Prostate gland (tissue), 2 donors: ENCODE results near the gene IFNL3. TPM values are rescaled to one million over a fixed set of nuclear protein-coding genes. Genes with fewer than 3 reads are reported as not detected.

Experiments
- DNase-seq: peaks from one replicate; pipeline ENCODE4 v3.0.0-alpha.2; 2019; ENCODE audit warnings: low spot score
- H3K27ac ChIP-seq, 2 donors: fragments of 200-600 bp; sonication (generic); 2 replicates each; pipeline ENCODE4 v1.5.1; 2017 to 2019
- H3K27me3 ChIP-seq: fragments of 200-600 bp; sonication (generic); replicated peaks from 2 replicates; pipeline ENCODE4 v1.5.1; 2019; ENCODE audit not compliant: insufficient read depth
- H3K36me3 ChIP-seq, 2 donors: fragments of 200-600 bp; sonication (generic); 1 replicate in 1 of 2; 2 replicates in 1 of 2; pipeline versions ENCODE4 v1.5.1 to v1.8.1; 2017 to 2019
- H3K4me1 ChIP-seq: fragments of 200-600 bp; sonication (generic); replicated peaks from 2 replicates; pipeline ENCODE4 v1.5.1; 2019
- H3K4me3 ChIP-seq, 2 donors: fragments of 200-600 bp; sonication (generic); 2 replicates each; pipeline ENCODE4 v1.5.1; 2017 to 2019
- H3K9me3 ChIP-seq: fragments of 200-600 bp; sonication (generic); 2 replicates; pipeline ENCODE4 v1.5.1; 2017
- POLR2A ChIP-seq: fragments of 450-650 bp; IDR thresholded peaks from one replicate; pipeline ENCODE4 v1.6.1; 2016; ENCODE audit warnings: antibody characterized with exemption, mild to moderate bottlenecking
- POLR2AphosphoS5 ChIP-seq: sonication (generic); formaldehyde crosslinking; IDR thresholded peaks from one replicate; pipeline ENCODE4 v1.6.1; 2017; ENCODE audit warnings: antibody characterized with exemption
- WGBS: methylation state at CpG from one replicate; pipeline ENCODE4 v1.1.5; 2018; 5-methylcytosine and 5-hydroxymethylcytosine counted together
- intact Hi-C: fragments of 100-400 bp; cut with DNase I; formaldehyde crosslinking; loops from one replicate; pipeline ENCODE4 v1.14.2; 2022
- total RNA-seq, 2 donors: library from RNA; depleted of rRNA; stranded (reverse); fragments of >200 nt; gene quantifications; one replicate each; pipeline ENCODE4 v1.1.0, GENCODE V29; 2016
- TF ChIP-seq, protein P1 (sequence below), 4 experiments: fragments of 200-600 bp in 2 of 4; fragments of 450-650 bp in 2 of 4; sonication (generic) in 2 of 4; IDR thresholded peaks; 1 replicate in 3 of 4; 2 replicates in 1 of 4; pipeline ENCODE4 v1.5.1; 2016 to 2019; ENCODE audit warnings: antibody characterized with exemption in 4 of 4, mild to moderate bottlenecking in 2 of 4, moderate library complexity in 2 of 4

IFNL3 gene
- total RNA-seq, 2 donors from 2014 or later, result not detected

DNA sequence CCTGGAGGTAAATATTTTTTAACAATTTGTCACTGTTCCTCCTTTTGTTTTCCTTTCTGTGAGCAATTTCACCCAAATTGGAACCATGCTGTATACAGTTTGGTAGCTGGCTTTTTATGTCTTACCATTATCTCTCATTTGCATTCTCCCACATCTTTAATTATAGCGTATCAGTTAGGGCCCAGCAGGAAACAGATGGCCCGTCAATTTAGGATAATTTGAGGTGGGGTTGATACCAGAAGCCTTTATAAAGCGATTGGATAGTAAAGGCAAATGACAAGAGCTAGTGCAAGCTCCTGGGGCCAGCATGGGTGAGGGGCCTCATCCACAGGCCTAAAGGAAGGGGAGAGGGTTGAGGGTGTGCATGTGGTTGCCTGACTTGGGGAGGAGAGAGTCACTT is 7.7 kb upstream of the IFNL3 start:
- no peak overlapping the region for H3K4me3 ChIP-seq
- no peak overlapping the region for H3K27ac ChIP-seq
- no peaks in the 10 kb centered on the region for H3K36me3 ChIP-seq
- no peak for TF ChIP-seq POLR2A
- TF ChIP-seq, protein P1, sequence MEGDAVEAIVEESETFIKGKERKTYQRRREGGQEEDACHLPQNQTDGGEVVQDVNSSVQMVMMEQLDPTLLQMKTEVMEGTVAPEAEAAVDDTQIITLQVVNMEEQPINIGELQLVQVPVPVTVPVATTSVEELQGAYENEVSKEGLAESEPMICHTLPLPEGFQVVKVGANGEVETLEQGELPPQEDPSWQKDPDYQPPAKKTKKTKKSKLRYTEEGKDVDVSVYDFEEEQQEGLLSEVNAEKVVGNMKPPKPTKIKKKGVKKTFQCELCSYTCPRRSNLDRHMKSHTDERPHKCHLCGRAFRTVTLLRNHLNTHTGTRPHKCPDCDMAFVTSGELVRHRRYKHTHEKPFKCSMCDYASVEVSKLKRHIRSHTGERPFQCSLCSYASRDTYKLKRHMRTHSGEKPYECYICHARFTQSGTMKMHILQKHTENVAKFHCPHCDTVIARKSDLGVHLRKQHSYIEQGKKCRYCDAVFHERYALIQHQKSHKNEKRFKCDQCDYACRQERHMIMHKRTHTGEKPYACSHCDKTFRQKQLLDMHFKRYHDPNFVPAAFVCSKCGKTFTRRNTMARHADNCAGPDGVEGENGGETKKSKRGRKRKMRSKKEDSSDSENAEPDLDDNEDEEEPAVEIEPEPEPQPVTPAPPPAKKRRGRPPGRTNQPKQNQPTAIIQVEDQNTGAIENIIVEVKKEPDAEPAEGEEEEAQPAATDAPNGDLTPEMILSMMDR (IDR thresholded peaks at IDR 0.05), result no peak
- DNase-seq, result no peak
- no peaks in the 10 kb centered on the region for H3K9me3 ChIP-seq
- 80% methylated on average over 3 of the region's 3 CpGs for WGBS
- intact Hi-C loops, result no loop called here
- no peaks in the 10 kb centered on the region for H3K4me1 ChIP-seq
- peaks cover 6% of the 10 kb centered on the region for H3K27me3 ChIP-seq

DNA sequence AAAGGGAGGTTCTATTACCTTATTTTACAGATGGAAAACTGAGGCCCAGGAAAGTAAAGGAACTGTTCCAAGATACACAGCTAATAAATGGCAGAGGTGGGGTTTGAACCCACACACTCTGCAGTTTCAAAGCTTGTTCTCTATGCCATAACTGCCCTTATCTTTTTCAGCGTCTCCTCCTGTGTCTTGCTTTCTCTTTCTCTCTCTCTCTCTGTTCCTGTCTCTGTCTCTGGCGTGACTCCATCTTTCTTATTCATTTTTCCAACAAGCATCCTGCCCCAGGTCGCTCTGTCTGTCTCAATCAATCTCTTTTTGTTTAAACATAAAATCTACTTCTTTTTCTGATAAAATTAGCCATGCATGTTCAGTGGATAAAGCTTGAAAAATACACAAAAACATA is 7.0 kb upstream of the IFNL3 start:
- no peaks in the 10 kb centered on the region for H3K36me3 ChIP-seq
- WGBS, result 55% methylated on average over 3 of the region's 3 CpGs
- no peak for DNase-seq
- intact Hi-C loops, result no loop called here
- peaks cover 6% of the 10 kb centered on the region for H3K27me3 ChIP-seq
- H3K4me3 ChIP-seq, result no peak overlapping the region
- no peak overlapping the region for H3K27ac ChIP-seq
- TF ChIP-seq, protein P1 (IDR thresholded peaks at IDR 0.05), result no peak
- TF ChIP-seq POLR2A (no peak), POLR2AphosphoS5 (no peak)
- H3K9me3 ChIP-seq, result no peaks in the 10 kb centered on the region
- no peaks in the 10 kb centered on the region for H3K4me1 ChIP-seq

DNA sequence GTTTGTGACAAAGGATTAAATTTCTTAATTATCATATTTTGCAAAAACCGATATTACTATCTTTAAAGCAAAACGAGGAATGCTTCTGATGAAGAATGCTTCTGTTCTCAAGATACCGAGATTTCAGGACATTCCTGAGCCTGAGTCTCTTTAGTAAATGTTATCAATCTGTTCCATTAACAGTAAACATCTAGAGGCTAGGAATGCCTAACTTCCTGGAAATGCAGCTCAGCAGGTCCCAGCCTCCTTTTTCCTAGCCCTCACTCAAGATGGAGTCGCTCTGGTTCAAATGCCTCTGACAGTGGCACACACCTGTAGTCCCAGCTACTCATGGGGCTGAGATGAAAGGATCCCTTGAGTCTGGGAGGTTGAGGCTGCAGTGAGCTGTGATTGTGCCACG is 6.3 kb upstream of the IFNL3 start:
- Histone ChIP-seq H3K4me1 (no peaks in the 10 kb centered on the region), H3K27me3 (peaks cover 6% of the 10 kb centered on the region), H3K36me3 (no peaks in the 10 kb centered on the region), H3K4me3 (no peak overlapping the region), H3K27ac (no peak overlapping the region), H3K9me3 (no peaks in the 10 kb centered on the region)
- no peak for TF ChIP-seq POLR2AphosphoS5
- DNase-seq, result no peak
- intact Hi-C loops, result no loop called here
- WGBS, result 84% methylated on average over 5 of the region's 5 CpGs

DNA sequence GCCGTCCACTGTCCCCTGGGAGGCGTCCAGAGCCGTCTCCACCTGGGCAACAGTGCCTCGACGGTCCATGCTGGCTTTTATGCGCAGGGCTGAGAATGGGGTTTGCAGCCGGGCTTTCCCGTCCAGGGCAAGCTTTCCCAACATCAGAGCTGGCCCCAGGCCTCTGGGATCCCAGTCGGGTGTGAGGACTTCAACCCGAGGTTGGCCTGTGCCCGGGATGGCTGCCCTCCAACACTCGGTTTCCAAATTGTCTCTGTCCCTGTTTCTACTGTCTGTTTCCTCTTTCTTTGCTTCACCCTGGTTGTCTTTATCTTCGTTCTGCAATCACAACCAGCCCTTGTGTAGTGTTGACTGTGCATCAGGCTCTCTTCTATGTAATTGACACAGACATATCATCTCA is 4.0 kb upstream of the IFNL3 start, which contains the start of gene IFNL4:
IFNL4 (minus strand) TSS at position 51 of the 400 bp plus-strand sequence.
- 80% methylated on average over 13 of the region's 13 CpGs for WGBS
- DNase-seq, result no peak
- H3K27me3 ChIP-seq, result peaks cover 6% of the 10 kb centered on the region
- no peak within 1 kb of the TSS for H3K4me3 ChIP-seq
- no peaks in the 10 kb centered on the region for H3K4me1 ChIP-seq
- no peak within 1 kb of the TSS for H3K27ac ChIP-seq
- no peaks in the 10 kb centered on the region for H3K9me3 ChIP-seq
- TF ChIP-seq POLR2A, result no peak
- TF ChIP-seq, protein P1 (IDR thresholded peaks at IDR 0.05), result no peak
- no peak for TF ChIP-seq POLR2AphosphoS5
- H3K36me3 ChIP-seq, result no peaks in the 10 kb centered on the region
- intact Hi-C loops, result no loop called here

DNA sequence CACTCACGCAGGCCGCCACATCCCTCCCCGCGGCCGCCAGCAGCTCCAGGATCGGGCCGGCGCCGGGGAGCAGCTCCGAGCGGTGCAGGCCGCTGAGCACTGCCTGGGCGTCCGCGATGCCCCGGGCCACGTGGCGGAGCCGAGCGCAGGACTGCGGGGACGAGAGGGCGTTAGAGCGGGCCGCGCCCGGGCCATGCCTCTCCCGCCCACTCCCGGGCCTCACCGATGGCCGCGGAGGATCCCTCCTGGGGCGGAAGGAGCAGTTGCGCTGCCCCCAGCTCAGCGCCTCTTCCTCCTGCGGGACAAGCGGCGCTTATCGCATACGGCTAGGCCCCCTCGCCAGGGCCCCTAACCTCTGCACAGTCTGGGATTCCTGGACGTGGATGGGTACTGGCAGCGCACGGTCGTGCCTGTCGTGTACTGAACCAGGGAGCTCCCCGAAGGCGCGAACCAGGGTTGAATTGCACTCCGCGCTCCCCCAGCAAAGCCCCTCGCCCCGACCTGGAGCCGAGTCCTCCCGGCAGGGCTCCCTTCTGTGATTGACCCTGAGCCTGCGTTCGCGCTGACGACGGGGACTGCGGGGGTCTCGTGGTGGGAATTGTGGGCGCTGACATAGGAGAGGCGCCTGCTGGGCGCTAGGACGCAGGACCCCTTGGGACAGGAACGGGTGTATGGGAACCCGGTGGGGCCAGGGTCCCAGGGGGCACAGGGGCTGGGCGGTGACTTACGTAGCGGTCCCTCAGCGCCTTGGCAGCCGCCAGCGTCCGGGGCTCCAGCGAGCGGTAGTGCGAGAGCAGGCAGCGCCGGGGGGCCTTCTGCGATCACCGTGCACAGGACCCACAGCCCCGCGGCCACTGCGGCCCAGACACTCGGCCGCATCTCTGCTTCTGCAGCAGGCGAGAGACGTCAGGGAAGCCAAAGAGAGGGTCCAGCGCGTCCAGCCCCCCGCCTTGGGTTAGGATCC is 3.2 kb upstream of the IFNL3 start:
- Histone ChIP-seq H3K36me3 (no peaks in the 10 kb centered on the region), H3K4me1 (no peaks in the 10 kb centered on the region), H3K9me3 (no peaks in the 10 kb centered on the region), H3K27me3 (peaks cover 6% of the 10 kb centered on the region), H3K27ac (no peak overlapping the region), H3K4me3 (no peak overlapping the region)
- TF ChIP-seq POLR2A, result no peak
- TF ChIP-seq, protein P1 (IDR thresholded peaks at IDR 0.05), result no peak
- no peak for TF ChIP-seq POLR2AphosphoS5
- no peak for DNase-seq
- intact Hi-C loops, result no loop called here
- 13% methylated on average over 70 of the region's 92 CpGs for WGBS
